DOHH2 (cell line): ENCODE results near the gene RCVRN.

Experiments used
- CTCF ChIP-seq: fragments of 200-600 bp; sonication (generic); IDR thresholded peaks from one replicate; pipeline ENCODE4 v1.5.1; 2014; ENCODE audit warnings: antibody characterized with exemption, mild to moderate bottlenecking, low read depth, low read length; ENCODE audit not compliant: poor library complexity, severe bottlenecking
- EZH2phosphoT487 ChIP-seq: fragments of 200-600 bp; sonication (generic); IDR thresholded peaks from 2 replicates; pipeline ENCODE4 v1.6.1; 2017; ENCODE audit warnings: borderline replicate concordance, mild to moderate bottlenecking, antibody characterized with exemption, low read length, moderate library complexity, mixed read lengths

GRCh38 chr17:9905078-9905415, at the start of gene RCVRN:
- no peak for TF ChIP-seq CTCF
- TF ChIP-seq EZH2phosphoT487, result no peak
